MM.1S (cell line): ENCODE results near the gene TXNDC17.
A peak's percentile ranks its signal among the peaks of the same experiment; 100 is the strongest.

Source experiments
- DNase-seq: peaks from one replicate; pipeline ENCODE4 v3.0.0-alpha.2; 2015
- H2AFZ ChIP-seq: fragments of 300-600 bp; sonication (generic); 2 replicates; pipeline ENCODE4 v1.6.0; 2016; ENCODE audit warnings: antibody characterized with exemption, low read length
- H3F3A ChIP-seq: fragments of 300-600 bp; sonication (generic); 2 replicates; pipeline ENCODE4 v1.6.1; 2016; ENCODE audit warnings: mild to moderate bottlenecking, antibody characterized with exemption, low read length, moderate library complexity, mixed read lengths; ENCODE audit not compliant: insufficient read depth
- H3K27ac ChIP-seq: fragments of 300-600 bp; sonication (generic); 2 replicates; pipeline ENCODE4 v1.5.1; 2016; ENCODE audit warnings: mild to moderate bottlenecking, low read length
- H3K27me3 ChIP-seq: fragments of 300-600 bp; sonication (generic); replicated peaks from 2 replicates; pipeline ENCODE4 v1.6.0; 2016; ENCODE audit warnings: low read length; ENCODE audit not compliant: insufficient read depth
- H3K36me3 ChIP-seq: fragments of 300-600 bp; sonication (generic); replicated peaks from 2 replicates; pipeline ENCODE4 v1.6.1; 2016; ENCODE audit warnings: mild to moderate bottlenecking, low read length, mixed read lengths; ENCODE audit not compliant: insufficient read depth
- H3K4me1 ChIP-seq: fragments of 300-600 bp; sonication (generic); 2 replicates; pipeline ENCODE4 v1.6.1; 2016; ENCODE audit warnings: low read length, mixed read lengths
- H3K4me2 ChIP-seq: fragments of 300-600 bp; sonication (generic); 2 replicates; pipeline ENCODE4 v1.6.0; 2016; ENCODE audit warnings: low read depth, low read length
- H3K4me3 ChIP-seq: fragments of 300-600 bp; sonication (generic); 2 replicates; pipeline ENCODE4 v1.5.1; 2016; ENCODE audit warnings: low read length, mixed read lengths
- H3K79me2 ChIP-seq: fragments of 300-600 bp; sonication (generic); 2 replicates; pipeline ENCODE4 v1.6.1; 2016; ENCODE audit warnings: mixed run types, low read length, mixed read lengths
- H3K9ac ChIP-seq: fragments of 300-600 bp; sonication (generic); 2 replicates; pipeline ENCODE4 v1.6.1; 2016; ENCODE audit warnings: low read length, mixed read lengths
- H3K9me2 ChIP-seq: fragments of 300-600 bp; sonication (generic); replicated peaks from 2 replicates; pipeline ENCODE4 v1.6.1; 2016; ENCODE audit warnings: mild to moderate bottlenecking, low read length, mixed read lengths; ENCODE audit not compliant: insufficient read depth
- H3K9me3 ChIP-seq: fragments of 300-600 bp; sonication (generic); replicated peaks from 2 replicates; pipeline ENCODE4 v1.6.1; 2016; ENCODE audit warnings: mild to moderate bottlenecking, low read length, mixed read lengths; ENCODE audit not compliant: insufficient read depth
- H4K20me1 ChIP-seq: fragments of 300-600 bp; sonication (generic); 2 replicates; pipeline ENCODE4 v1.6.1; 2016; ENCODE audit warnings: mild to moderate bottlenecking, low read length, moderate library complexity, mixed read lengths; ENCODE audit not compliant: insufficient read depth
- EZH2 ChIP-seq: fragments of 300-600 bp; sonication (generic); optimal IDR thresholded peaks from 2 replicates; pipeline ENCODE3; 2017; ENCODE audit warnings: low read depth, mild to moderate bottlenecking, antibody characterized with exemption, low read length, mixed read lengths
- EZH2phosphoT487 ChIP-seq: fragments of 300-600 bp; sonication (generic); IDR thresholded peaks from 2 replicates; pipeline ENCODE4 v1.6.1; 2018; ENCODE audit warnings: antibody characterized with exemption, low read length
- TF ChIP-seq, protein P1 (sequence below): fragments of 300-600 bp; sonication (generic); IDR thresholded peaks from 2 replicates; pipeline ENCODE4 v1.5.1; 2016; ENCODE audit warnings: antibody characterized with exemption, low read length, mixed read lengths

Gene TXNDC17

DNA sequence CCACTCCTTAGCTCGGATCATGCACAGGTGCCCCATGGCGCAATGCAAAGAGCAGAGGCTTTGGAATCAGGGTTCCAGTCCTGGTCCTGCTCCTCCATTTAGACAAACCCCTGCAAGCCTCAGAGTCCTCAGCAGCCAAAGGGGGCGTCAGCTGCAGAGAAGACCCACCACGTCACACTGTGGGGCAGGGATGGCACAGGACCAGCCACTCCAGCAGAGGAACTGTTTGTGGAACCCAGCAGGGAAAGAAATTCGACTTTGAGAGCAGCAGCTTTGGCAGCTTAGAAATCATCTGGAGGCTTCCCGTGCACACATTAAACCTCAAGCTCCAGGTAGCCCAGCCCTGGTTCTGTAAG, 35.9 kb downstream of the TXNDC17 start:
- H3K9me3 ChIP-seq, result no peaks in the 10 kb centered on the region
- H3K79me2 ChIP-seq, result no peaks in the 10 kb centered on the region
- peaks cover 10% of the 10 kb centered on the region; the same call in 1 of the 2 replicates for H3K4me1 ChIP-seq
- TF ChIP-seq EZH2phosphoT487 (no peak), EZH2 (no peak)
- TF ChIP-seq, protein P1, sequence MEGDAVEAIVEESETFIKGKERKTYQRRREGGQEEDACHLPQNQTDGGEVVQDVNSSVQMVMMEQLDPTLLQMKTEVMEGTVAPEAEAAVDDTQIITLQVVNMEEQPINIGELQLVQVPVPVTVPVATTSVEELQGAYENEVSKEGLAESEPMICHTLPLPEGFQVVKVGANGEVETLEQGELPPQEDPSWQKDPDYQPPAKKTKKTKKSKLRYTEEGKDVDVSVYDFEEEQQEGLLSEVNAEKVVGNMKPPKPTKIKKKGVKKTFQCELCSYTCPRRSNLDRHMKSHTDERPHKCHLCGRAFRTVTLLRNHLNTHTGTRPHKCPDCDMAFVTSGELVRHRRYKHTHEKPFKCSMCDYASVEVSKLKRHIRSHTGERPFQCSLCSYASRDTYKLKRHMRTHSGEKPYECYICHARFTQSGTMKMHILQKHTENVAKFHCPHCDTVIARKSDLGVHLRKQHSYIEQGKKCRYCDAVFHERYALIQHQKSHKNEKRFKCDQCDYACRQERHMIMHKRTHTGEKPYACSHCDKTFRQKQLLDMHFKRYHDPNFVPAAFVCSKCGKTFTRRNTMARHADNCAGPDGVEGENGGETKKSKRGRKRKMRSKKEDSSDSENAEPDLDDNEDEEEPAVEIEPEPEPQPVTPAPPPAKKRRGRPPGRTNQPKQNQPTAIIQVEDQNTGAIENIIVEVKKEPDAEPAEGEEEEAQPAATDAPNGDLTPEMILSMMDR, result no peak
- no peak overlapping the region for H3K4me2 ChIP-seq
- H3K9me2 ChIP-seq, result no peaks in the 10 kb centered on the region
- DNase-seq, result no peak
- H3K36me3 ChIP-seq, result no peaks in the 10 kb centered on the region
- H3K4me3 ChIP-seq, result no peak overlapping the region
- H4K20me1 ChIP-seq, result no peaks in the 10 kb centered on the region
- H3K27me3 ChIP-seq, result peaks cover 37% of the 10 kb centered on the region
- no peak overlapping the region for H3K27ac ChIP-seq
- no peaks in the 10 kb centered on the region for H3F3A ChIP-seq
- H3K9ac ChIP-seq, result no peak overlapping the region
- H2AFZ ChIP-seq, result no peak overlapping the region

GRCh38 chr17:6677158-6677831, 36.4 kb downstream of the TXNDC17 start:
- no peak overlapping the region for H3K4me2 ChIP-seq
- peak; percentile 43 for DNase-seq
- no peaks in the 10 kb centered on the region for H3K9me2 ChIP-seq
- H3K27ac ChIP-seq, result no peak overlapping the region
- no peaks in the 10 kb centered on the region for H3K79me2 ChIP-seq
- no peak overlapping the region for H2AFZ ChIP-seq
- TF ChIP-seq EZH2 (no peak), EZH2phosphoT487 (no peak)
- TF ChIP-seq, protein P1, result no peak
- H3K4me1 ChIP-seq, result peaks cover 10% of the 10 kb centered on the region; the same call in 1 of the 2 replicates
- H3K9ac ChIP-seq, result no peak overlapping the region
- no peaks in the 10 kb centered on the region for H3K36me3 ChIP-seq
- H3F3A ChIP-seq, result no peaks in the 10 kb centered on the region
- H3K4me3 ChIP-seq, result no peak overlapping the region
- peaks cover 42% of the 10 kb centered on the region for H3K27me3 ChIP-seq
- H3K9me3 ChIP-seq, result no peaks in the 10 kb centered on the region
- H4K20me1 ChIP-seq, result no peaks in the 10 kb centered on the region

GRCh38 chr17:6677946-6678345, 37.1 kb downstream of the TXNDC17 start:
- Histone ChIP-seq H3K27ac (no peak overlapping the region), H3F3A (no peaks in the 10 kb centered on the region), H3K79me2 (no peaks in the 10 kb centered on the region), H3K36me3 (no peaks in the 10 kb centered on the region), H4K20me1 (no peaks in the 10 kb centered on the region), H3K4me1 (peaks cover 10% of the 10 kb centered on the region; the same call in 1 of the 2 replicates), H3K4me2 (no peak overlapping the region), H2AFZ (no peak overlapping the region), H3K4me3 (no peak overlapping the region), H3K9me3 (no peaks in the 10 kb centered on the region), H3K9ac (no peak overlapping the region), H3K27me3 (peaks cover 44% of the 10 kb centered on the region), H3K9me2 (no peaks in the 10 kb centered on the region)
- TF ChIP-seq, protein P1, result no peak
- no peak for TF ChIP-seq EZH2
- no peak for TF ChIP-seq EZH2phosphoT487
- DNase-seq, result no peak
